ENCODE results near the gene POU3F1. TPM values are rescaled to one million over a fixed set of nuclear protein-coding genes. Genes with fewer than 3 reads are reported as not detected.

Gene POU3F1
- total and polyA plus RNA-seq, 2 donors (not counting 1 experiment from before 2014, with no cell fraction given) = 0.63 to 3.8 TPM

DNA sequence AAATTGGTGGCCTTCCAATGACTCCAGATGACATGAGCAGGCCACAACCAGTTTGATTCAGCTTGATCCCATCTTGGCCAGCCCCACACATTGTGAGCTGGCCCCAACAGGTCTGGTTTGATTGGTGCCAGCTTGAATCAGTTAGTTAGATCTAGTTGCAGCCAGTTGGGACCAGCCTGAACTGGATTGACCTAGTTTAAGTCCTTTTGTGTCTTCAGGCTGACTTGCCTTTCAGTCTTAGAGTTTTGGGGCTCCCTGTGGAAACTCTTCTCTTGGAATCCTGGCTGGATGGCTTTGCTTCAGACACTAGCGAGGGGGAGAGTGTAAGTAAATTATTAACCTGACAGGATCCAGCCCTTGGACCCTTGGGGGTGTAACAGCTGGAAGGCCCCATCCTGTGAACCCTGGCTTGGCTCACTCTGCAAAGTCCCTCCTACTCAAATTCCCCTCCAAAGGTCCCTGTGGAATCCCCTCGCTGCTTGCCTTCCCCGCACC, 36.2 kb upstream of the POU3F1 start:
- Histone ChIP-seq H4K20me1 (ENCODE audit: control insufficient read depth, insufficient read depth, low read length, poor library complexity, severe bottlenecking) (no peaks in the 10 kb centered on the region), H3K27me3 (replicated peaks in 1 of 4; ENCODE audit: control extremely low read depth in 1 of 4, control insufficient read depth in 3 of 4, insufficient read depth in 4 of 4, low read length in 3 of 4) (no peaks in the 10 kb centered on the region), H3K9me3 (ENCODE audit: control extremely low read depth in 1 of 3, control insufficient read depth in 2 of 3, insufficient read depth in 1 of 3, low read length in 2 of 3) (no peaks in the 10 kb centered on the region), H3K4me2 (replicated peaks; ENCODE audit: low read depth, low read length, poor library complexity, severe bottlenecking) (no peak overlapping the region), H3K9ac (ENCODE audit: low read length) (no peak overlapping the region), H3K79me2 (ENCODE audit: control insufficient read depth, insufficient read depth, low read length) (no peaks in the 10 kb centered on the region), H3K27ac (ENCODE audit: low read length in 2 of 2) (no peak overlapping the region), H2AFZ (ENCODE audit: insufficient read depth, low read depth, low read length, poor library complexity, severe bottlenecking) (no peak overlapping the region), H3K4me3 (ENCODE audit: control extremely low read depth in 1 of 5, extremely low read depth in 1 of 5, insufficient read depth in 1 of 5, low read depth in 2 of 5, low read length in 4 of 5) (no peak overlapping the region), H3K4me1 (ENCODE audit: control insufficient read depth in 2 of 2, insufficient read depth in 2 of 2, low read length in 2 of 2) (no peaks in the 10 kb centered on the region), H3K36me3 (replicated peaks in 1 of 2; ENCODE audit: control extremely low read depth in 1 of 2, control insufficient read depth in 1 of 2, extremely low read depth in 1 of 2, insufficient read depth in 2 of 2, low read length in 1 of 2) (no peaks in the 10 kb centered on the region)
- no peak for ATAC-seq (ENCODE audit: low read depth)
- no peak for TF ChIP-seq EZH2 (IDR thresholded peaks at IDR 0.05; ENCODE audit: borderline replicate concordance, insufficient read depth, low read depth, low read length, poor library complexity, severe bottlenecking)
- TF ChIP-seq, protein P1, sequence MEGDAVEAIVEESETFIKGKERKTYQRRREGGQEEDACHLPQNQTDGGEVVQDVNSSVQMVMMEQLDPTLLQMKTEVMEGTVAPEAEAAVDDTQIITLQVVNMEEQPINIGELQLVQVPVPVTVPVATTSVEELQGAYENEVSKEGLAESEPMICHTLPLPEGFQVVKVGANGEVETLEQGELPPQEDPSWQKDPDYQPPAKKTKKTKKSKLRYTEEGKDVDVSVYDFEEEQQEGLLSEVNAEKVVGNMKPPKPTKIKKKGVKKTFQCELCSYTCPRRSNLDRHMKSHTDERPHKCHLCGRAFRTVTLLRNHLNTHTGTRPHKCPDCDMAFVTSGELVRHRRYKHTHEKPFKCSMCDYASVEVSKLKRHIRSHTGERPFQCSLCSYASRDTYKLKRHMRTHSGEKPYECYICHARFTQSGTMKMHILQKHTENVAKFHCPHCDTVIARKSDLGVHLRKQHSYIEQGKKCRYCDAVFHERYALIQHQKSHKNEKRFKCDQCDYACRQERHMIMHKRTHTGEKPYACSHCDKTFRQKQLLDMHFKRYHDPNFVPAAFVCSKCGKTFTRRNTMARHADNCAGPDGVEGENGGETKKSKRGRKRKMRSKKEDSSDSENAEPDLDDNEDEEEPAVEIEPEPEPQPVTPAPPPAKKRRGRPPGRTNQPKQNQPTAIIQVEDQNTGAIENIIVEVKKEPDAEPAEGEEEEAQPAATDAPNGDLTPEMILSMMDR (IDR thresholded peaks at IDR 0.05) = no peak
- no peak overlapping the region for H3K4me3 Mint-ChIP-seq
- peaks cover under 1% of the 10 kb centered on the region for H3K27me3 Mint-ChIP-seq
- ChIA-PET CTCF (no interaction called here), POLR2A (interaction anchor here (0.7 kb wide), 1 partner anchor 26 kb away, joined by 4 read pairs; no protein-coding TSS in a partner anchor)
- no peak overlapping the region for H3K27ac Mint-ChIP-seq
- H3K4me1 Mint-ChIP-seq = no peaks in the 10 kb centered on the region
- no CpG with 5 or more reads among the region's 3 CpGs for WGBS (ENCODE audit: insufficient coverage)
- no peaks in the 10 kb centered on the region for H3K9me3 Mint-ChIP-seq (ENCODE audit: insufficient read depth)
- no peak for DNase-seq
- intact Hi-C loops (cut with micrococcal nuclease) = no loop called here

DNA sequence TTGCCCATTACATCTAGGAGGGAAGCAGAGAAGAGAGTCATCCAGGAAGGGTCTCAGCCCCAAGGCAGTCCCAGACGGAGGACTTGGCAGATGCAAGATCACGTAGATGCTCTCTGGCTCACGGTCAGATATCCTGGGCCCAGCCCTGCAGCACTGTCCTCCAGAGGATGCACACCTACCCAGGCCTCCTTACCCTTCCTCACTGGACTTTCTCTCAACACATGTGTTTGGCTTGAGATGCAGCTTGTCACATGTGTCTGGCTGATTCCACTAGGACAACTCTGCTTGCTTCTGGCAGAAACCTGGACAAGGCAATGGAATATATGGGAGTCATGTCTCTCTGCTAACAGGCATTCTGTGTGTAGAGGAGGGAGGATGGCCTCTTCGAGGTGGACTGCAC, 32.4 kb upstream of the POU3F1 start:
- no peaks in the 10 kb centered on the region for H4K20me1 ChIP-seq (ENCODE audit: control insufficient read depth, insufficient read depth, low read length, poor library complexity, severe bottlenecking)
- intact Hi-C loops (cut with micrococcal nuclease) = no loop called here
- TF ChIP-seq, protein P1 (IDR thresholded peaks at IDR 0.05) = no peak
- no peak for TF ChIP-seq EZH2 (IDR thresholded peaks at IDR 0.05; ENCODE audit: borderline replicate concordance, insufficient read depth, low read depth, low read length, poor library complexity, severe bottlenecking)
- H2AFZ ChIP-seq (ENCODE audit: insufficient read depth, low read depth, low read length, poor library complexity, severe bottlenecking) = no peak overlapping the region
- no peak for ATAC-seq (ENCODE audit: low read depth)
- peaks cover 0 to 2% (median 0%) of the 10 kb centered on the region in 4 experiments for H3K27me3 ChIP-seq (replicated peaks in 1 of 4; ENCODE audit: control extremely low read depth in 1 of 4, control insufficient read depth in 3 of 4, insufficient read depth in 4 of 4, low read length in 3 of 4)
- H3K4me2 ChIP-seq (replicated peaks; ENCODE audit: low read depth, low read length, poor library complexity, severe bottlenecking) = no peak overlapping the region
- no peaks in the 10 kb centered on the region for H3K9me3 Mint-ChIP-seq (ENCODE audit: insufficient read depth)
- ChIA-PET CTCF (interaction anchor here (0.7 kb wide), 1 partner anchor 50 kb away, joined by 3 read pairs; no protein-coding TSS in a partner anchor), POLR2A (no interaction called here)
- H3K36me3 ChIP-seq (replicated peaks in 1 of 2; ENCODE audit: control extremely low read depth in 1 of 2, control insufficient read depth in 1 of 2, extremely low read depth in 1 of 2, insufficient read depth in 2 of 2, low read length in 1 of 2) = no peaks in the 10 kb centered on the region
- no peaks in the 10 kb centered on the region for H3K79me2 ChIP-seq (ENCODE audit: control insufficient read depth, insufficient read depth, low read length)
- H3K9me3 ChIP-seq (ENCODE audit: control extremely low read depth in 1 of 3, control insufficient read depth in 2 of 3, insufficient read depth in 1 of 3, low read length in 2 of 3) = no peaks in the 10 kb centered on the region
- no peak for DNase-seq
- no peak overlapping the region for H3K4me3 ChIP-seq (ENCODE audit: control extremely low read depth in 1 of 5, extremely low read depth in 1 of 5, insufficient read depth in 1 of 5, low read depth in 2 of 5, low read length in 4 of 5)
- WGBS (ENCODE audit: insufficient coverage) = 100% methylated on average over 3 of the region's 4 CpGs
- no peak overlapping the region for H3K4me3 Mint-ChIP-seq
- no peaks in the 10 kb centered on the region for H3K4me1 Mint-ChIP-seq
- no peak overlapping the region for H3K27ac ChIP-seq (ENCODE audit: low read length in 2 of 2)
- H3K9ac ChIP-seq (ENCODE audit: low read length) = no peak overlapping the region
- no peaks in the 10 kb centered on the region for H3K4me1 ChIP-seq (ENCODE audit: control insufficient read depth in 2 of 2, insufficient read depth in 2 of 2, low read length in 2 of 2)
- no peak overlapping the region for H3K27ac Mint-ChIP-seq
- peaks cover 4% of the 10 kb centered on the region for H3K27me3 Mint-ChIP-seq

Measured in B cell (primary cell).